Keratinocyte (primary cell): ENCODE results near the gene APELA. TPM values are rescaled to one million over a fixed set of nuclear protein-coding genes. Genes with fewer than 3 reads are reported as not detected.

Experiments used
- DNase-seq: peaks from one replicate; pipeline ENCODE4 v3.0.0-alpha.2; 2011; ENCODE audit warnings: low read depth, missing footprints, low spot score
- FAIRE-seq: peaks from 2 replicates; lab custom pipeline; 2011; peaks lifted over from hg19 to GRCh38; lab: Jason Lieb, UNC
- H2AFZ ChIP-seq: 2 replicates; pipeline ENCODE4 v1.6.0; 2012; ENCODE audit warnings: low read length, control low read depth, inconsistent platforms; ENCODE audit not compliant: control insufficient read depth
- H3K27ac ChIP-seq: 2 replicates; pipeline ENCODE4 v1.5.1; 2011; ENCODE audit warnings: low read length; ENCODE audit not compliant: control insufficient read depth, insufficient read depth
- H3K27me3 ChIP-seq: 3 replicates; pipeline ENCODE4 v1.6.0; 2011; ENCODE audit warnings: low read length; ENCODE audit not compliant: control insufficient read depth, insufficient read depth; ENCODE audit errors: extremely low read depth
- H3K36me3 ChIP-seq, 2 experiments: 2 replicates in 1 of 2; 3 replicates in 1 of 2; pipeline ENCODE4 v1.5.1; 2011; ENCODE audit warnings: low read length in 2 of 2, mild to moderate bottlenecking in 1 of 2; ENCODE audit not compliant: control insufficient read depth in 2 of 2, insufficient read depth in 2 of 2; ENCODE audit errors: extremely low read depth in 1 of 2
- H3K4me1 ChIP-seq: 3 replicates; pipeline ENCODE4 v1.5.1; 2011; ENCODE audit warnings: low read length; ENCODE audit not compliant: control insufficient read depth, insufficient read depth; ENCODE audit errors: extremely low read depth
- H3K4me2 ChIP-seq: 3 replicates; pipeline ENCODE4 v1.6.0; 2011; ENCODE audit warnings: low read depth, low read length; ENCODE audit not compliant: control insufficient read depth, insufficient read depth; ENCODE audit errors: extremely low read depth
- H3K4me3 ChIP-seq, 3 experiments: fragments of 200-600 bp in 1 of 3; sonication (generic) in 1 of 3; 2 replicates in 2 of 3; 3 replicates in 1 of 3; pipeline ENCODE4 v1.5.1; 2011 to 2016; ENCODE audit warnings: low read length in 3 of 3, mild to moderate bottlenecking in 3 of 3, control low read depth in 2 of 3, inconsistent platforms in 1 of 3, low read depth in 1 of 3, mixed read lengths in 1 of 3, mixed run types in 1 of 3, moderate library complexity in 1 of 3; ENCODE audit not compliant: control insufficient read depth in 2 of 3, insufficient read depth in 2 of 3; ENCODE audit errors: extremely low read depth in 1 of 3
- H3K79me2 ChIP-seq: 2 replicates; pipeline ENCODE4 v1.6.0; 2012; ENCODE audit warnings: low read length; ENCODE audit not compliant: control insufficient read depth, insufficient read depth
- H3K9ac ChIP-seq: 3 replicates; pipeline ENCODE4 v1.6.0; 2011; ENCODE audit warnings: low read length; ENCODE audit not compliant: control insufficient read depth, insufficient read depth; ENCODE audit errors: extremely low read depth
- H3K9me1 ChIP-seq: 3 replicates; pipeline ENCODE4 v1.6.0; 2011; ENCODE audit warnings: low read length; ENCODE audit not compliant: control insufficient read depth, insufficient read depth; ENCODE audit errors: extremely low read depth
- H3K9me3 ChIP-seq: 2 replicates; pipeline ENCODE4 v1.5.1; 2012; ENCODE audit warnings: low read depth, low read length; ENCODE audit not compliant: control insufficient read depth
- H4K20me1 ChIP-seq: 3 replicates; pipeline ENCODE4 v1.6.0; 2011; ENCODE audit warnings: low read length; ENCODE audit not compliant: control insufficient read depth, insufficient read depth; ENCODE audit errors: extremely low read depth
- EZH2 ChIP-seq: IDR thresholded peaks from one replicate; pipeline ENCODE4 v1.6.1; 2012; ENCODE audit warnings: inconsistent platforms, mild to moderate bottlenecking, low read length, moderate library complexity
- dilution Hi-C: fragments of 300-500 bp; cut with MboI; formaldehyde crosslinking; loops from one replicate; pipeline ENCODE4 v1.7.0; 2020; ENCODE audit warnings: low sequenced_read_pairs; ENCODE audit not compliant: extremely low pct_ligation_motif_present
- polyA plus RNA-seq, 5 experiments: library from polyadenylated mRNA; depleted of rRNA in 3 of 5; stranded (reverse) in 3 of 5; stranded (forward) in 1 of 5; unstranded in 1 of 5; fragments of >200 nt; gene quantifications; 1 replicate in 1 of 5; 2 replicates in 3 of 5; 3 replicates in 1 of 5; pipeline versions ENCODE4 v1.2.1 to v1.2.3, GENCODE V29; 2011 to 2012; ENCODE audit warnings: missing spikeins in 2 of 5, low read depth in 1 of 5, low replicate concordance in 1 of 5
- TF ChIP-seq, protein P1 (sequence below), 3 experiments: IDR thresholded peaks in 1 of 3; conservative IDR thresholded peaks in 1 of 3; optimal IDR thresholded peaks in 1 of 3; 2 replicates in 2 of 3; 3 replicates in 1 of 3; pipeline versions ENCODE3 to v1.5.1; 2011; ENCODE audit warnings: low read length in 3 of 3, mild to moderate bottlenecking in 3 of 3, moderate library complexity in 2 of 3, control low read depth in 1 of 3, inconsistent platforms in 1 of 3; ENCODE audit not compliant: insufficient read depth in 2 of 3; ENCODE audit errors: extremely low read depth in 1 of 3

The APELA gene
- polyA plus RNA-seq, 1 donor (not counting 4 experiments of a cell fraction or from before 2014, with no cell fraction given): not detected

- Histone ChIP-seq H3K4me3 (no peak overlapping the region), H2AFZ (no peak overlapping the region), H4K20me1 (no peaks in the 10 kb centered on the region), H3K36me3 (no peaks in the 10 kb centered on the region), H3K79me2 (no peaks in the 10 kb centered on the region), H3K9me3 (no peaks in the 10 kb centered on the region), H3K27ac (no peak overlapping the region), H3K4me1 (no peaks in the 10 kb centered on the region), H3K9ac (no peak overlapping the region), H3K9me1 (no peaks in the 10 kb centered on the region), H3K4me2 (no peak overlapping the region), H3K27me3 (no peaks in the 10 kb centered on the region)
- DNase-seq (no peak), FAIRE-seq (no peak)
- dilution Hi-C loops: no loop called here
- TF ChIP-seq EZH2: no peak
- TF ChIP-seq, protein P1, sequence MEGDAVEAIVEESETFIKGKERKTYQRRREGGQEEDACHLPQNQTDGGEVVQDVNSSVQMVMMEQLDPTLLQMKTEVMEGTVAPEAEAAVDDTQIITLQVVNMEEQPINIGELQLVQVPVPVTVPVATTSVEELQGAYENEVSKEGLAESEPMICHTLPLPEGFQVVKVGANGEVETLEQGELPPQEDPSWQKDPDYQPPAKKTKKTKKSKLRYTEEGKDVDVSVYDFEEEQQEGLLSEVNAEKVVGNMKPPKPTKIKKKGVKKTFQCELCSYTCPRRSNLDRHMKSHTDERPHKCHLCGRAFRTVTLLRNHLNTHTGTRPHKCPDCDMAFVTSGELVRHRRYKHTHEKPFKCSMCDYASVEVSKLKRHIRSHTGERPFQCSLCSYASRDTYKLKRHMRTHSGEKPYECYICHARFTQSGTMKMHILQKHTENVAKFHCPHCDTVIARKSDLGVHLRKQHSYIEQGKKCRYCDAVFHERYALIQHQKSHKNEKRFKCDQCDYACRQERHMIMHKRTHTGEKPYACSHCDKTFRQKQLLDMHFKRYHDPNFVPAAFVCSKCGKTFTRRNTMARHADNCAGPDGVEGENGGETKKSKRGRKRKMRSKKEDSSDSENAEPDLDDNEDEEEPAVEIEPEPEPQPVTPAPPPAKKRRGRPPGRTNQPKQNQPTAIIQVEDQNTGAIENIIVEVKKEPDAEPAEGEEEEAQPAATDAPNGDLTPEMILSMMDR (optimal IDR thresholded peaks at IDR 0.05 in 1 of 3, IDR thresholded peaks at IDR 0.05 in 1 of 3, conservative IDR thresholded peaks at IDR 0.05 in 1 of 3; ENCODE audit: extremely low read depth in 1 of 3, insufficient read depth in 2 of 3, low read length in 3 of 3): no peak
These were observed 27.4 kb downstream of the APELA start for GRCh38 chr4:164904336-164904735.

DNA sequence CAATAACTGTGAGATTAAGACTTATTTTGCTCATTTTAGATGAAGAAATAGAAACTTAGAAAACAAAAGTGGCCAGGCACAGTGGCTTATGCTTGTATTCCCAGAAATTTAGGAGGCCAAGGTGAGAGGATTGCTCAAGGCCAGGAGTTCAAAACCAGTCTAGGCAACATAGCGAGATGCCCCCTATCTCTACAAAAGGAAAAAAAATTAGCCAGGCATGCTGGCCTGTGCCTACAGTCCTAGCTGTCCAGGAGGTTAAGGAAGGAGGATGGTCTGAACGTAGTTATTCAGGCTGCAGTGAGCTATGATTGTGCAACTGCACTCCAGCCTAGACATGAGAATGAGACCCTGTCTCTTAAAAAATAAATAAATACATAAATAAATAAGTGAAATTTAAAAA lies 28.0 kb downstream of the APELA start:
- no peaks in the 10 kb centered on the region for H4K20me1 ChIP-seq
- no peaks in the 10 kb centered on the region for H3K79me2 ChIP-seq
- H3K27me3 ChIP-seq: no peaks in the 10 kb centered on the region
- no peaks in the 10 kb centered on the region for H3K36me3 ChIP-seq
- no peak overlapping the region for H3K9ac ChIP-seq
- H3K4me3 ChIP-seq: no peak overlapping the region
- no peak overlapping the region for H2AFZ ChIP-seq
- H3K9me3 ChIP-seq: peaks cover 1% of the 10 kb centered on the region
- no peak overlapping the region for H3K4me2 ChIP-seq
- H3K27ac ChIP-seq: no peak overlapping the region
- H3K4me1 ChIP-seq: no peaks in the 10 kb centered on the region
- H3K9me1 ChIP-seq: no peaks in the 10 kb centered on the region
- dilution Hi-C loops: no loop called here
- FAIRE-seq: no peak
- DNase-seq: no peak
- no peak for TF ChIP-seq EZH2
- TF ChIP-seq, protein P1 (optimal IDR thresholded peaks at IDR 0.05 in 1 of 3, IDR thresholded peaks at IDR 0.05 in 1 of 3, conservative IDR thresholded peaks at IDR 0.05 in 1 of 3; ENCODE audit: extremely low read depth in 1 of 3, insufficient read depth in 2 of 3, low read length in 3 of 3): no peak
